ACC112 (cell line): ENCODE results near the gene ECHS1.

ENCODE experiments used
- H2AFZ ChIP-seq: fragments of 200-600 bp; sonication (generic); one replicate; pipeline ENCODE4 v1.6.0; 2017; ENCODE audit warnings: antibody characterized with exemption, low read length; ENCODE audit not compliant: unreplicated experiment
- H3K27ac ChIP-seq: fragments of 200-600 bp; sonication (generic); 2 replicates; pipeline ENCODE4 v1.5.1; 2014; ENCODE audit warnings: low read depth, mild to moderate bottlenecking, antibody characterized with exemption, low read length, moderate library complexity
- H3K27me3 ChIP-seq: fragments of 200-600 bp; sonication (generic); 2 replicates; pipeline ENCODE4 v1.6.1; 2014; ENCODE audit warnings: mild to moderate bottlenecking, antibody characterized with exemption, low read length, moderate library complexity, mixed read lengths; ENCODE audit not compliant: insufficient read depth
- H3K36me3 ChIP-seq: fragments of 200-600 bp; sonication (generic); 2 replicates; pipeline ENCODE4 v1.6.1; 2016; ENCODE audit warnings: mild to moderate bottlenecking, antibody characterized with exemption, low read length, moderate library complexity, mixed read lengths; ENCODE audit not compliant: insufficient read depth
- H3K4me1 ChIP-seq: fragments of 200-600 bp; sonication (generic); one replicate; pipeline ENCODE4 v1.6.1; 2016; ENCODE audit warnings: low read length, mixed read lengths; ENCODE audit not compliant: insufficient read depth, unreplicated experiment, control insufficient read depth
- H3K4me3 ChIP-seq: fragments of 200-600 bp; sonication (generic); 2 replicates; pipeline ENCODE4 v1.5.1; 2014; ENCODE audit warnings: mild to moderate bottlenecking, low read depth, low read length
- H3K79me2 ChIP-seq: fragments of 200-600 bp; sonication (generic); one replicate; pipeline ENCODE4 v1.6.0; 2016; ENCODE audit warnings: low read length; ENCODE audit not compliant: control insufficient read depth, unreplicated experiment, insufficient read depth

ECHS1 gene

DNA sequence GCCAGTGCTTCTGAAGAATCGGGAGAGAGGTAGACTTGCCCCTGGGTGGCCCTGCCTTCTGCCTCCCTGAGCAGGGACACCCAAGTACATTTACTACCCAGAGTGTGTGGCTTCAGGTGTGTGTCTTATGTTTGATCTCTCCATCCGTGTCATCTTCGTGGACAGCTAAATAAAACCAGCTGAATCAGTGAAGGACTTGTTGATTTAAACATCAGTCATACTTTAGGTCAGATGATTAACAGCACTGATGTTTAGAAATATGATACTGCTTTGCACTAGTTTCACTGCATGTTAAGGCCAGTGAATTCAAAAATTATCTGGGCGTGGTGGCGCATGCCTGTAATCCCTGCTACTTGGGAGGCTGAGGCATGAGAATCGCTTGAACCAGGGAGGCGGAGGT is 24.8 kb upstream of the ECHS1 start:
- Histone ChIP-seq H3K27me3 (no peaks in the 10 kb centered on the region), H3K36me3 (peaks cover 10% of the 10 kb centered on the region; the same call in 1 of the 2 replicates), H3K4me1 (peaks cover 7% of the 10 kb centered on the region), H2AFZ (no peak overlapping the region), H3K27ac (no peak overlapping the region), H3K4me3 (no peak overlapping the region), H3K79me2 (peaks cover 40% of the 10 kb centered on the region)

- no peaks in the 10 kb centered on the region for H3K27me3 ChIP-seq
- H3K4me3 ChIP-seq, result no peak overlapping the region
- H3K79me2 ChIP-seq, result peaks cover 36% of the 10 kb centered on the region
Observed at GRCh38 chr10:133396035-133396624, 23.0 kb upstream of the ECHS1 start.

GRCh38 chr10:133394801-133395221 is 21.7 kb upstream of the ECHS1 start:
- peaks cover 36% of the 10 kb centered on the region for H3K79me2 ChIP-seq
- peak overlapping the region; percentile 34 for H2AFZ ChIP-seq
- peak overlapping the region; percentile 81 for H3K4me3 ChIP-seq

More at GRCh38 chr10:133396035-133396624, 23.0 kb upstream of the ECHS1 start:
- no peak overlapping the region for H3K27ac ChIP-seq
- H3K4me1 ChIP-seq, result peaks cover 7% of the 10 kb centered on the region
- H3K36me3 ChIP-seq, result peaks cover 6% of the 10 kb centered on the region; the same call in 1 of the 2 replicates
- no peak overlapping the region for H2AFZ ChIP-seq

GRCh38 chr10:133394064-133394663 is 21.0 kb upstream of the ECHS1 start, which contains the start of gene MTG1:
Gene MTG1 (plus strand): TSS chr10:133394157. CDS start chr10:133394221, 64 bp downstream.
- peak within 1 kb of the TSS; percentile 57 for H2AFZ ChIP-seq
- peaks cover 32% of the 10 kb centered on the region for H3K79me2 ChIP-seq
- H3K4me3 ChIP-seq, result peak within 1 kb of the TSS; percentile 81
- H3K36me3 ChIP-seq, result no peaks in the 10 kb centered on the region
- peak within 1 kb of the TSS; percentile 37 for H3K27ac ChIP-seq
- H3K27me3 ChIP-seq, result no peaks in the 10 kb centered on the region
- peaks cover 7% of the 10 kb centered on the region for H3K4me1 ChIP-seq

More at GRCh38 chr10:133394801-133395221, 21.7 kb upstream of the ECHS1 start:
- Histone ChIP-seq H3K27ac (peak overlapping the region; percentile 37), H3K4me1 (peaks cover 7% of the 10 kb centered on the region), H3K36me3 (no peaks in the 10 kb centered on the region), H3K27me3 (no peaks in the 10 kb centered on the region)

- H3K79me2 ChIP-seq, result peaks cover 25% of the 10 kb centered on the region
- peaks cover 7% of the 10 kb centered on the region for H3K4me1 ChIP-seq
- H3K4me3 ChIP-seq, result peak overlapping the region; percentile 81
- H3K27ac ChIP-seq, result no peak overlapping the region
- peak overlapping the region; percentile 57 for H2AFZ ChIP-seq
- no peaks in the 10 kb centered on the region for H3K27me3 ChIP-seq
- no peaks in the 10 kb centered on the region for H3K36me3 ChIP-seq
Observed at GRCh38 chr10:133393401-133394063, 20.4 kb upstream of the ECHS1 start.

DNA sequence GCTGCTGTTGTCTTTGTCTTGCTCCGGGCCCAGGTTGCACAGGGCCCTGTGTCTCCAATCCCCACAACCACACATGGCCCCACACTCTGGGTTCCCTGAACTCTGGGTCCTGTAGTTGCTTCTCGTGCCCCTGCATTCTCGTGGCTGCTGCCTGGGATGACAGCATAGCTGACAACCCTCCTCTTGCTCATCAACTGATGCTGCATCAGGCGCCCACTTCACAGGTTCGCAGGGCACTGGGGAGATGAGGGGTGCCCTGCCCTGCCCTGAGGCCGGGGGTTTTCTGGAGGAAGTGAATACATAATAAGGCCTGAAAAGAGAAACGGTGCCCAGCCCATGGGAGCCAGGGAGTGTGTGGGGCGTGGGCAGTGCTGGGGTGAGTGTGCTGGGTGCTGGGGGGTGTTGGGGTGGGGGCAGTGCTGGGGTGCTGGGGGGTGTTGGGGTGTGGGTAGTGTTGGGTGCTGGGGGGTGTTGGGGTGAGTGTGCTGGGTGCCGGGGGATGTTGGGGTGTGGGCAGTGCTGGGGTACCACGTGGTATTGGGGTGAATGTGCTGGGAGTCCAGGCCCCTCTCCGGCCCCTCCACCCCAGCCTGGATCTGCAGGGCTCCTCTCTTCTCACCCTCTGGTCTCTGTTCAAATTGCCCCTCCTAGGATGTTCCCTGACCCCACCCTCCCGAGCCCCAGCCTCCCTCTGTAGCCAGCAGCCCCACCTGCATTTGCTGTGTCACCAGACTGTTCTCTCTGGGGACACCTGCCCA is 18.8 kb upstream of the ECHS1 start:
- Histone ChIP-seq H2AFZ (no peak overlapping the region), H3K36me3 (no peaks in the 10 kb centered on the region), H3K79me2 (peaks cover 23% of the 10 kb centered on the region), H3K4me3 (no peak overlapping the region), H3K27ac (no peak overlapping the region), H3K4me1 (peaks cover 7% of the 10 kb centered on the region), H3K27me3 (no peaks in the 10 kb centered on the region)

GRCh38 chr10:133391249-133391635 is 18.1 kb upstream of the ECHS1 start:
- H3K4me3 ChIP-seq, result no peak overlapping the region
- H3K36me3 ChIP-seq, result no peaks in the 10 kb centered on the region
- H3K4me1 ChIP-seq, result peaks cover 7% of the 10 kb centered on the region
- no peak overlapping the region for H3K27ac ChIP-seq
- no peak overlapping the region for H2AFZ ChIP-seq
- peaks cover 21% of the 10 kb centered on the region for H3K79me2 ChIP-seq
- H3K27me3 ChIP-seq, result no peaks in the 10 kb centered on the region

- Histone ChIP-seq H3K27me3 (no peaks in the 10 kb centered on the region), H2AFZ (no peak overlapping the region), H3K79me2 (peaks cover 16% of the 10 kb centered on the region), H3K27ac (no peak overlapping the region), H3K4me1 (peaks cover 6% of the 10 kb centered on the region), H3K4me3 (no peak overlapping the region), H3K36me3 (no peaks in the 10 kb centered on the region)
Observed at GRCh38 chr10:133390597-133391248, 17.6 kb upstream of the ECHS1 start.

DNA sequence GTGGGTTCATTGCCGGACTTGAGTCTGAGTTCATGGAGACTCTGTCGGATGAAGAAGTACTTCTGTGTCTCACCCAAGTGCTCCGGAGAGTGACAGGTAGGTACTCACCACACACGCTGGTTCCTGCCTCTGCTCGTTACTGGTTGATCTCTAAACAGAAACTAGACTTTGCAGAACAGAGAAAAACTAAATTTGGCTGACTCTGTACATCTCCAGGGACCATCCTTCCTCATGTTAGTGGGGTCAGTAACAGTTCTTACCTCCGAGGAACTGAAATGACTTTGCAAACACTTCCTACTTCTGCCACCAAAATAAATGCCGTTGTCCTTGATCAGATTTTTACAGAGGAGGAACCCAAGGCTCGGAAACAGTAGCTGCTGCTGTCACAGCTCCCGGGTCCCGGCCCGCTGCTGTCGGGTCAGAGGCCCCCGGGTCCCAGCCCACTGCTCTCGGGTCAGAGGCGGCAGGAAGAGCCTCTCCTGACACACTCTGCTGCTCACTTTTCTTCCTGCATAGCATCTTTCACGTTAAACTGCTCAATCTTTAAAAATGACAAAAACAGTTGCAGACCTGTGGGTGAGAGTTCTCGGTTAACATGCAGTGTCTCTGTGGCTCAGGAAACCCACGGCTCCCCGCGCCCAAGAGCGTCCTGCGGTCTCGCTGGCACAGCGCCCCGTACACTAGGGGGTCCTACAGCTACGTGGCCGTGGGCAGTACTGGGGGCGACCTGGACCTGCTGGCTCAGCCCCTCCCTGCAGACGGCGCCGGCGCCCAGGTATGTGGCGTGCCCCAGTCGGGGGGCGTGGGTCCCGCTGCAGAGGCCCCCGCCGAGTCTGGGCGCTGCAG is 16.0 kb upstream of the ECHS1 start:
- peaks cover 1% of the 10 kb centered on the region for H3K79me2 ChIP-seq
- no peaks in the 10 kb centered on the region for H3K36me3 ChIP-seq
- H3K27me3 ChIP-seq, result no peaks in the 10 kb centered on the region
- no peaks in the 10 kb centered on the region for H3K4me1 ChIP-seq
- no peak overlapping the region for H3K27ac ChIP-seq
- no peak overlapping the region for H2AFZ ChIP-seq
- H3K4me3 ChIP-seq, result no peak overlapping the region
